Gastrocnemius medialis (tissue), 4 donors: ENCODE results near the gene FPR3. TPM values are rescaled to one million over a fixed set of nuclear protein-coding genes. Genes with fewer than 3 reads are reported as not detected.
A peak's percentile ranks its signal among the peaks of the same experiment; 100 is the strongest.

Experiments used
- ATAC-seq, 2 donors: fragments of 150-250 bp; one replicate each; pipeline ENCODE4 v1.9.1; 2016
- DNase-seq, 2 donors: peaks; one replicate each; pipeline ENCODE4 v3.0.0-alpha.2; 2019
- H3K27ac ChIP-seq, 4 donors: fragments of 200-600 bp; sonication (generic); 1 replicate in 1 of 4; 2 replicates in 3 of 4; pipeline ENCODE4 v1.5.1; 2016 to 2018; ENCODE audit warnings: mild to moderate bottlenecking in 2 of 4, moderate library complexity in 1 of 4
- H3K27me3 ChIP-seq, 3 donors: fragments of 200-600 bp; sonication (generic) in 2 of 3; 1 replicate in 1 of 3; 2 replicates in 2 of 3; pipeline versions ENCODE4 v1.5.1 to v1.6.0; 2016 to 2019; ENCODE audit warnings: mild to moderate bottlenecking in 1 of 3, moderate library complexity in 1 of 3
- H3K36me3 ChIP-seq, 2 donors: fragments of 200-600 bp; sonication (generic) in 1 of 2; one replicate each; pipeline ENCODE4 v1.5.1; 2017 to 2018
- H3K4me1 ChIP-seq, 2 donors: fragments of 200-600 bp; sonication (generic) in 1 of 2; one replicate each; pipeline ENCODE4 v1.5.1; 2016 to 2017; ENCODE audit warnings: mild to moderate bottlenecking in 2 of 2
- H3K4me3 ChIP-seq, 4 donors: fragments of 200-600 bp; sonication (generic) in 3 of 4; 1 replicate in 1 of 4; 2 replicates in 3 of 4; pipeline ENCODE4 v1.5.1; 2016 to 2019; ENCODE audit warnings: mild to moderate bottlenecking in 2 of 4
- H3K9me3 ChIP-seq, 3 donors: fragments of 200-600 bp; sonication (generic) in 2 of 3; 1 replicate in 1 of 3; 2 replicates in 2 of 3; pipeline ENCODE4 v1.5.1; 2016 to 2019
- POLR2A ChIP-seq, 2 donors: fragments of 450-650 bp; IDR thresholded peaks; one replicate each; pipeline ENCODE4 v1.6.1; 2017; ENCODE audit warnings: antibody characterized with exemption in 2 of 2, mild to moderate bottlenecking in 2 of 2, moderate library complexity in 2 of 2
- in situ Hi-C, 4 donors: fragments of 200-750 bp; cut with MboI; loops; one replicate each; pipeline versions ENCODE4 v1.15.0 to v1.8.0; 2017; ENCODE audit warnings: low sequenced_read_pairs in 4 of 4
- intact Hi-C: fragments of 100-400 bp; cut with DNase I; formaldehyde crosslinking; loops from one replicate; pipeline ENCODE4 v1.15.1; 2023; ENCODE audit warnings: low total_unique reads
- total RNA-seq, 4 donors: library from RNA; depleted of rRNA; stranded (reverse); fragments of >200 nt; gene quantifications; one replicate each; pipeline versions ENCODE4 v1.1.0 to v1.2.3, GENCODE V29; 2016
- TF ChIP-seq, protein P1 (sequence below), 5 experiments: fragments of 450-650 bp in 3 of 5; fragments of 200-600 bp in 2 of 5; sonication (generic) in 2 of 5; IDR thresholded peaks in 4 of 5; conservative IDR thresholded peaks in 1 of 5; 1 replicate in 4 of 5; 2 replicates in 1 of 5; pipeline ENCODE4 v1.5.1; 2016 to 2019; ENCODE audit warnings: antibody characterized with exemption in 5 of 5, mild to moderate bottlenecking in 3 of 5, moderate library complexity in 3 of 5

Gene FPR3
- total RNA-seq, 4 donors from 2014 or later: 0.66 to 2.2 (median 1.4) TPM

GRCh38 chr19:51837145-51837544, 42.2 kb downstream of the FPR3 start:
- Histone ChIP-seq H3K4me3 (no peak overlapping the region), H3K27ac (no peak overlapping the region), H3K36me3 (no peaks in the 10 kb centered on the region), H3K27me3 (no peaks in the 10 kb centered on the region), H3K4me1 (no peaks in the 10 kb centered on the region), H3K9me3 (no peaks in the 10 kb centered on the region)
- no peak for TF ChIP-seq POLR2A (IDR thresholded peaks at IDR 0.05)
- TF ChIP-seq, protein P1, sequence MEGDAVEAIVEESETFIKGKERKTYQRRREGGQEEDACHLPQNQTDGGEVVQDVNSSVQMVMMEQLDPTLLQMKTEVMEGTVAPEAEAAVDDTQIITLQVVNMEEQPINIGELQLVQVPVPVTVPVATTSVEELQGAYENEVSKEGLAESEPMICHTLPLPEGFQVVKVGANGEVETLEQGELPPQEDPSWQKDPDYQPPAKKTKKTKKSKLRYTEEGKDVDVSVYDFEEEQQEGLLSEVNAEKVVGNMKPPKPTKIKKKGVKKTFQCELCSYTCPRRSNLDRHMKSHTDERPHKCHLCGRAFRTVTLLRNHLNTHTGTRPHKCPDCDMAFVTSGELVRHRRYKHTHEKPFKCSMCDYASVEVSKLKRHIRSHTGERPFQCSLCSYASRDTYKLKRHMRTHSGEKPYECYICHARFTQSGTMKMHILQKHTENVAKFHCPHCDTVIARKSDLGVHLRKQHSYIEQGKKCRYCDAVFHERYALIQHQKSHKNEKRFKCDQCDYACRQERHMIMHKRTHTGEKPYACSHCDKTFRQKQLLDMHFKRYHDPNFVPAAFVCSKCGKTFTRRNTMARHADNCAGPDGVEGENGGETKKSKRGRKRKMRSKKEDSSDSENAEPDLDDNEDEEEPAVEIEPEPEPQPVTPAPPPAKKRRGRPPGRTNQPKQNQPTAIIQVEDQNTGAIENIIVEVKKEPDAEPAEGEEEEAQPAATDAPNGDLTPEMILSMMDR (IDR thresholded peaks at IDR 0.05 in 4 of 5, conservative IDR thresholded peaks at IDR 0.05 in 1 of 5): no peak
- ATAC-seq (no peak), DNase-seq (no peak)
- in situ Hi-C loops (no loop called here), intact Hi-C loops (no loop called here)

DNA sequence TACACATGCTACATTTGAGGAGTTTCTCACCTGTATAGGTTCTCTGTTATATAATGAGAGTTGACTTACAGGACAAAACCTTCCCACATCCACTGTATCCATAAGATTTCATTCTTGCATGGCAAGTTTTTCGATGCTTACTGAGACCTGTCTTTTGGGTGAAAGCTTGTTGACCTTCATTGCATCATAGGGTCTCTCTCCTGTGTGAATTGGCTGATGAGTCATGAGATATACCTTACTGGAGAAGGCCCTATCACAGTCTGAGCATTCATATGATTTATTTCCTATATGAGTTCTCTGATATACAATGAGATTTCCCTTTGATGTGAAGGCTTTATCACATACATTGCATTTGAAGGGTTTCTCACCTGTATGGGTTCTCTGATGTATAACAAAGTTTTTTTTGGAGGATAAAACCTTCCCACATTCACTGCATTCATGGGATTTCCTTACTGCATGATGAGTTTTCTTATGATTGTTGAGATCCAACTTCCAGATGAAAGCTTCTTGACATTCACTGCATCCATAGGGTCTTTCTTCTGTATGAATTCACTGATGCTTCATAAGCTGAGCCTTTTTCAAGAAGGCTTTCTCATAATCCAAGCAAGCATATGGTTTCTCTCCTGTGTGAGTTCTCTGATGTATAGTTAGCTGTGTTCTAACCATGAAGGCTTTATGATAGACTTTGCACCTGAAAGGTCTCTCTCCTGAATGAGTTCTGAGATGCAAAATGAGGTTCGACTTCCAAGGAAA, 67.1 kb downstream of the FPR3 start:
- H3K27ac ChIP-seq: no peak overlapping the region
- no peak for TF ChIP-seq POLR2A (IDR thresholded peaks at IDR 0.05)
- TF ChIP-seq, protein P1 (IDR thresholded peaks at IDR 0.05 in 4 of 5, conservative IDR thresholded peaks at IDR 0.05 in 1 of 5): no peak
- no peaks in the 10 kb centered on the region for H3K27me3 ChIP-seq
- H3K9me3 ChIP-seq: peaks cover 7 to 58% (median 45%) of the 10 kb centered on the region in 3 donors
- H3K4me3 ChIP-seq: peak overlapping the region in 1 of 4 donors; percentile 16
- DNase-seq (no peak), ATAC-seq (no peak)
- peaks cover 4 to 59% of the 10 kb centered on the region in 2 donors for H3K36me3 ChIP-seq
- intact Hi-C loops (no loop called here), in situ Hi-C loops (no loop called here)
- no peaks in the 10 kb centered on the region for H3K4me1 ChIP-seq

- peak overlapping the region in 1 of 4 donors; percentile 14 for H3K4me3 ChIP-seq
- no peaks in the 10 kb centered on the region for H3K4me1 ChIP-seq
- in situ Hi-C loops: no loop called here
- no peak for DNase-seq
- peaks cover 2 to 52% (median 18%) of the 10 kb centered on the region in 3 donors for H3K9me3 ChIP-seq
- no peaks in the 10 kb centered on the region for H3K27me3 ChIP-seq
- TF ChIP-seq, protein P1 (IDR thresholded peaks at IDR 0.05 in 4 of 5, conservative IDR thresholded peaks at IDR 0.05 in 1 of 5): no peak
- no peak for TF ChIP-seq POLR2A (IDR thresholded peaks at IDR 0.05)
- intact Hi-C loops: no loop called here
- no peak overlapping the region for H3K27ac ChIP-seq
- ATAC-seq: no peak
- peaks cover 16 to 80% of the 10 kb centered on the region in 2 donors for H3K36me3 ChIP-seq
Observed at GRCh38 chr19:51873097-51873496, 78.1 kb downstream of the FPR3 start.

Other genes with a start within 250 kb of the FPR3 start
- gene ZNF175, start 223.9 kb upstream of the FPR3 start, total RNA-seq: 1 to 10 TPM; 2.1 to 5.0 (median 2.6) TPM
- gene SIGLEC5, start 164.8 kb upstream of the FPR3 start, total RNA-seq: 1 to 10 TPM in 1 of 4 donors, under 1 TPM in 1, not detected in 2; 0.18 to 1.0 TPM
- 1 to 10 TPM in 1 of 4 donors, under 1 TPM in 2, not detected in 1; 0.83 to 2.2 (median 0.98) TPM for gene SIGLEC14, start 148.3 kb upstream of the FPR3 start, total RNA-seq
- under 1 TPM in 3 of 4 donors, not detected in 1; 0.64 to 0.94 (median 0.71) TPM for gene SPACA6, start 101.8 kb upstream of the FPR3 start, total RNA-seq
- gene HAS1, start 71.2 kb upstream of the FPR3 start, total RNA-seq: under 1 TPM in 1 of 4 donors, not detected in 3; 0.18 TPM
- 1 to 10 TPM in 3 of 4 donors, not detected in 1; 3.0 to 6.1 (median 6.0) TPM for gene FPR1, start 43.3 kb upstream of the FPR3 start, total RNA-seq
- gene FPR2, start 34.0 kb upstream of the FPR3 start, total RNA-seq: under 1 TPM in 2 of 4 donors, not detected in 2; 0.26 to 1.00 TPM
- 1 to 10 TPM; 2.0 to 8.4 (median 4.5) TPM for gene ZNF577, start 92.8 kb downstream of the FPR3 start, total RNA-seq
- 1 to 10 TPM; 2.6 to 4.7 (median 4.1) TPM for gene ZNF649, start 109.9 kb downstream of the FPR3 start, total RNA-seq
- gene ZNF613, start 132.3 kb downstream of the FPR3 start, total RNA-seq: 1 to 10 TPM; 1.3 to 9.4 (median 3.8) TPM
- gene ZNF350, start 191.7 kb downstream of the FPR3 start, total RNA-seq: 1 to 10 TPM; 1.7 to 6.0 (median 5.0) TPM
- gene ZNF615, start 213.1 kb downstream of the FPR3 start, total RNA-seq: 1 to 10 TPM; 5.6 to 8.9 (median 7.4) TPM
- 1 to 10 TPM; 3.9 to 4.6 (median 3.9) TPM for gene ZNF614, start 233.2 kb downstream of the FPR3 start, total RNA-seq